H9 (cell line): ENCODE data around the gene SYNGAP1. TPM values are rescaled to one million over a fixed set of nuclear protein-coding genes. Genes with fewer than 3 reads are reported as not detected.

Source experiments
- DNase-seq: peaks from one replicate; pipeline ENCODE4 v3.0.0-alpha.2; 2017
- H2AFZ ChIP-seq: one replicate; pipeline ENCODE4 v1.6.1; 2013; ENCODE audit warnings: mild to moderate bottlenecking, low read length, control low read depth, moderate library complexity
- H2AK5ac ChIP-seq: 2 replicates; pipeline ENCODE4 v1.6.1; 2013; ENCODE audit warnings: low read length, control low read depth, mixed read lengths; ENCODE audit not compliant: insufficient read length
- H2BK120ac ChIP-seq: one replicate; pipeline ENCODE4 v1.6.1; 2013; ENCODE audit warnings: low read depth, mild to moderate bottlenecking, low read length, control low read depth, inconsistent platforms; ENCODE audit not compliant: poor library complexity, severe bottlenecking
- H2BK12ac ChIP-seq: 2 replicates; pipeline ENCODE4 v1.6.1; 2013; ENCODE audit warnings: low read length, control low read depth, mixed read lengths, low read depth; ENCODE audit not compliant: insufficient read length
- H2BK15ac ChIP-seq: 2 replicates; pipeline ENCODE4 v1.6.1; 2013; ENCODE audit warnings: low read depth, low read length, control low read depth
- H2BK20ac ChIP-seq: one replicate; pipeline ENCODE4 v1.6.1; 2013; ENCODE audit warnings: low read depth, mild to moderate bottlenecking, low read length, control low read depth, inconsistent platforms; ENCODE audit not compliant: poor library complexity, severe bottlenecking
- H2BK5ac ChIP-seq: 2 replicates; pipeline ENCODE4 v1.6.1; 2013; ENCODE audit warnings: low read length, control low read depth, mixed read lengths; ENCODE audit not compliant: insufficient read length
- H3K14ac ChIP-seq: 2 replicates; pipeline ENCODE4 v1.6.1; 2013; ENCODE audit warnings: low read length, control low read depth; ENCODE audit not compliant: insufficient read depth
- H3K18ac ChIP-seq: 2 replicates; pipeline ENCODE4 v1.6.1; 2013; ENCODE audit warnings: low read depth, mild to moderate bottlenecking, mixed read lengths, low read length, control low read depth; ENCODE audit not compliant: insufficient read length
- H3K23ac ChIP-seq: 2 replicates; pipeline ENCODE4 v1.6.1; 2013; ENCODE audit warnings: low read length, control low read depth, mixed read lengths, low read depth; ENCODE audit not compliant: insufficient read length
- H3K23me2 ChIP-seq: 2 replicates; pipeline ENCODE4 v1.6.1; 2013; ENCODE audit warnings: low read depth, mild to moderate bottlenecking, mixed read lengths, low read length, control low read depth; ENCODE audit not compliant: insufficient read length, poor library complexity, severe bottlenecking
- H3K27ac ChIP-seq: 2 replicates; pipeline ENCODE4 v1.5.1; 2013; ENCODE audit warnings: low read length, control low read depth, mixed read lengths, low read depth; ENCODE audit not compliant: insufficient read length
- H3K27me3 ChIP-seq: 2 replicates; pipeline ENCODE4 v1.6.1; 2013; ENCODE audit warnings: low read length, control low read depth, inconsistent platforms; ENCODE audit not compliant: insufficient read depth
- H3K4ac ChIP-seq: 2 replicates; pipeline ENCODE4 v1.6.1; 2013; ENCODE audit warnings: low read depth, mild to moderate bottlenecking, control low read depth, inconsistent platforms, low read length, moderate library complexity
- H3K4me1 ChIP-seq: 2 replicates; pipeline ENCODE4 v1.6.1; 2013; ENCODE audit warnings: low read length, control low read depth, inconsistent platforms; ENCODE audit not compliant: insufficient read depth
- H3K4me2 ChIP-seq: 2 replicates; pipeline ENCODE4 v1.6.1; 2013; ENCODE audit warnings: low read length, control low read depth, mixed read lengths; ENCODE audit not compliant: insufficient read length, insufficient read depth
- H3K56ac ChIP-seq: 2 replicates; pipeline ENCODE4 v1.6.1; 2013; ENCODE audit warnings: low read depth, mild to moderate bottlenecking, mixed read lengths, low read length, control low read depth; ENCODE audit not compliant: insufficient read length
- H3K79me1 ChIP-seq: 2 replicates; pipeline ENCODE4 v1.6.1; 2013; ENCODE audit warnings: low read depth, mild to moderate bottlenecking, moderate library complexity, low read length, control low read depth, inconsistent platforms; ENCODE audit not compliant: insufficient read depth, poor library complexity, severe bottlenecking
- H3K79me2 ChIP-seq: 2 replicates; pipeline ENCODE4 v1.6.1; 2013; ENCODE audit warnings: low read length, control low read depth, inconsistent platforms; ENCODE audit not compliant: insufficient read depth
- H3K9ac ChIP-seq: 2 replicates; pipeline ENCODE4 v1.6.1; 2013; ENCODE audit warnings: low read length, control low read depth, mixed read lengths; ENCODE audit not compliant: insufficient read length; ENCODE audit errors: extremely low read depth
- H3K9me3 ChIP-seq: one replicate; pipeline ENCODE4 v1.6.1; 2013; ENCODE audit warnings: low read depth, low read length, inconsistent platforms; ENCODE audit not compliant: control insufficient read depth
- H3T11ph ChIP-seq: one replicate; pipeline ENCODE4 v1.6.1; 2013; ENCODE audit warnings: mild to moderate bottlenecking, low read length, control low read depth, inconsistent platforms
- H4K20me1 ChIP-seq: one replicate; pipeline ENCODE4 v1.6.1; 2013; ENCODE audit not compliant: control insufficient read depth, insufficient read length, insufficient read depth
- H4K5ac ChIP-seq: 2 replicates; pipeline ENCODE4 v1.6.1; 2013; ENCODE audit warnings: low read depth, mild to moderate bottlenecking, mixed read lengths, low read length, control low read depth; ENCODE audit not compliant: insufficient read length
- H4K8ac ChIP-seq: replicated peaks from 2 replicates; pipeline ENCODE4 v1.6.1; 2013; ENCODE audit warnings: low read length, control low read depth, mixed read lengths, low read depth; ENCODE audit not compliant: insufficient read length
- H4K91ac ChIP-seq: 2 replicates; pipeline ENCODE4 v1.6.1; 2013; ENCODE audit warnings: low read depth, mild to moderate bottlenecking, moderate library complexity, mixed read lengths, low read length, control low read depth; ENCODE audit not compliant: insufficient read length
- H3K27ac Mint-ChIP-seq, 3 experiments: 2 replicates in 2 of 3; 3 replicates in 1 of 3; pipeline ENCODE4 v1.8.0; 2020 to 2021; ENCODE audit warnings: mixed read lengths in 3 of 3, mild to moderate bottlenecking in 1 of 3, moderate library complexity in 1 of 3
- H3K27me3 Mint-ChIP-seq: 2 replicates; pipeline ENCODE4 v1.8.0; 2021; ENCODE audit warnings: low read depth, mild to moderate bottlenecking, moderate library complexity, mixed read lengths
- H3K36me3 Mint-ChIP-seq, 3 experiments: 2 replicates in 2 of 3; 3 replicates in 1 of 3; pipeline ENCODE4 v1.8.0; 2020 to 2021; ENCODE audit warnings: low read depth in 3 of 3, mixed read lengths in 3 of 3; ENCODE audit not compliant: insufficient read depth in 1 of 3
- H3K4me1 Mint-ChIP-seq, 2 experiments: 2 replicates each; pipeline ENCODE4 v1.8.0; 2020; ENCODE audit warnings: mixed read lengths in 2 of 2
- H3K4me3 Mint-ChIP-seq, 2 experiments: 2 replicates in 1 of 2; 3 replicates in 1 of 2; pipeline ENCODE4 v1.8.0; 2020 to 2021; ENCODE audit warnings: mild to moderate bottlenecking in 2 of 2, mixed read lengths in 2 of 2, moderate library complexity in 1 of 2
- H3K9me3 Mint-ChIP-seq, 2 experiments: 2 replicates in 1 of 2; 3 replicates in 1 of 2; pipeline ENCODE4 v1.8.0; 2020; ENCODE audit warnings: mild to moderate bottlenecking in 2 of 2, mixed read lengths in 2 of 2, moderate library complexity in 1 of 2
- WGBS: extraction: QIAGEN DNeasy Blood & Tissue Kit; methylation state at CpG from one replicate; pipeline ENCODE4 v1.1.7; 2013; ENCODE audit warnings: missing lambda C conversion rate, low lambda C conversion rate, mixed read lengths; ENCODE audit not compliant: insufficient read length; ENCODE audit errors: extremely low coverage; 5-methylcytosine and 5-hydroxymethylcytosine counted together
- total RNA-seq: library from RNA; stranded (reverse); gene quantifications from 2 replicates; pipeline ENCODE4 v1.2.1, GENCODE V29; 2021
- TF ChIP-seq, protein P1 (sequence below): fragments of 200-600 bp; sonication (generic); conservative IDR thresholded peaks from 3 replicates; pipeline ENCODE4 v1.8.0; 2021; ENCODE audit warnings: antibody characterized with exemption, mild to moderate bottlenecking

The SYNGAP1 gene
- total RNA-seq, 1 experiment from 2014 or later, result 121 TPM

DNA sequence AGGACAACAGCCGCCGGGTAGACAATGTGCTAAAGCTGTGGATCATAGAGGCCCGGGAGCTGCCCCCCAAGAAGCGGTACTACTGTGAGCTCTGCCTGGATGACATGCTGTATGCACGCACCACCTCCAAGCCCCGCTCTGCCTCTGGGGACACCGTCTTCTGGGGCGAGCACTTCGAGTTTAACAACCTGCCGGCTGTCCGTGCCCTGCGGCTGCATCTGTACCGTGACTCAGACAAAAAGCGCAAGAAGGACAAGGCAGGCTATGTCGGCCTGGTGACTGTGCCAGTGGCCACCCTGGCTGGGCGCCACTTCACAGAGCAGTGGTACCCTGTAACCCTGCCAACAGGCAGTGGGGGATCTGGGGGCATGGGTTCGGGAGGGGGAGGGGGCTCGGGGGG, 17.8 kb downstream of the SYNGAP1 start:
- no peak overlapping the region for H3T11ph ChIP-seq
- peaks cover 5% of the 10 kb centered on the region for H3K79me1 ChIP-seq
- H2BK15ac ChIP-seq, result no peak overlapping the region
- TF ChIP-seq, protein P1, sequence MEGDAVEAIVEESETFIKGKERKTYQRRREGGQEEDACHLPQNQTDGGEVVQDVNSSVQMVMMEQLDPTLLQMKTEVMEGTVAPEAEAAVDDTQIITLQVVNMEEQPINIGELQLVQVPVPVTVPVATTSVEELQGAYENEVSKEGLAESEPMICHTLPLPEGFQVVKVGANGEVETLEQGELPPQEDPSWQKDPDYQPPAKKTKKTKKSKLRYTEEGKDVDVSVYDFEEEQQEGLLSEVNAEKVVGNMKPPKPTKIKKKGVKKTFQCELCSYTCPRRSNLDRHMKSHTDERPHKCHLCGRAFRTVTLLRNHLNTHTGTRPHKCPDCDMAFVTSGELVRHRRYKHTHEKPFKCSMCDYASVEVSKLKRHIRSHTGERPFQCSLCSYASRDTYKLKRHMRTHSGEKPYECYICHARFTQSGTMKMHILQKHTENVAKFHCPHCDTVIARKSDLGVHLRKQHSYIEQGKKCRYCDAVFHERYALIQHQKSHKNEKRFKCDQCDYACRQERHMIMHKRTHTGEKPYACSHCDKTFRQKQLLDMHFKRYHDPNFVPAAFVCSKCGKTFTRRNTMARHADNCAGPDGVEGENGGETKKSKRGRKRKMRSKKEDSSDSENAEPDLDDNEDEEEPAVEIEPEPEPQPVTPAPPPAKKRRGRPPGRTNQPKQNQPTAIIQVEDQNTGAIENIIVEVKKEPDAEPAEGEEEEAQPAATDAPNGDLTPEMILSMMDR, result no peak
- no peak overlapping the region for H4K5ac ChIP-seq
- peaks cover 73 to 88% (median 78%) of the 10 kb centered on the region in 3 experiments for H3K36me3 Mint-ChIP-seq
- H3K4me3 Mint-ChIP-seq, result no peak overlapping the region
- H3K9ac ChIP-seq, result no peak overlapping the region
- no peak for DNase-seq
- H3K27ac Mint-ChIP-seq, result no peak overlapping the region
- H4K20me1 ChIP-seq, result no peaks in the 10 kb centered on the region
- H4K8ac ChIP-seq, result no peak overlapping the region
- H2AFZ ChIP-seq, result no peak overlapping the region
- no peak overlapping the region for H3K27ac ChIP-seq
- H3K14ac ChIP-seq, result no peak overlapping the region
- no peak overlapping the region for H4K91ac ChIP-seq
- no peak overlapping the region for H2BK12ac ChIP-seq
- no peaks in the 10 kb centered on the region for H3K9me3 ChIP-seq
- H3K4me1 Mint-ChIP-seq, result peaks cover 22 to 23% of the 10 kb centered on the region in 2 experiments
- H2BK120ac ChIP-seq, result no peak overlapping the region
- no peak overlapping the region for H2BK5ac ChIP-seq
- H3K4ac ChIP-seq, result no peak overlapping the region
- no peaks in the 10 kb centered on the region for H3K27me3 ChIP-seq
- peaks cover 5% of the 10 kb centered on the region; the same call in 1 of the 2 replicates for H3K4me1 ChIP-seq
- peaks cover 5% of the 10 kb centered on the region; the same call in 1 of the 2 replicates for H3K79me2 ChIP-seq
- H3K27me3 Mint-ChIP-seq, result no peaks in the 10 kb centered on the region; the same call in 1 of the 2 replicates
- no CpG with 5 or more reads among the region's 18 CpGs for WGBS
- H3K56ac ChIP-seq, result no peak overlapping the region
- H2AK5ac ChIP-seq, result no peak overlapping the region
- no peak overlapping the region for H2BK20ac ChIP-seq
- no peak overlapping the region for H3K23ac ChIP-seq
- no peak overlapping the region for H3K18ac ChIP-seq
- peaks cover 6% of the 10 kb centered on the region for H3K23me2 ChIP-seq
- H3K4me2 ChIP-seq, result no peak overlapping the region
- H3K9me3 Mint-ChIP-seq, result no peaks in the 10 kb centered on the region
